ENCODE measurements around the gene ITFG2.
"Not testable (repeated sequence)": the region's sequence is repeated elsewhere in the genome, so short reads cannot be mapped to it uniquely, and the experiment has no call there.

Gene ITFG2

GRCh38 chr12:2864198-2864597 is 51.7 kb downstream of the ITFG2 start:
- no peak for DNase-seq (ENCODE audit: low read depth)

GRCh38 chr12:2868986-2869632 is 56.6 kb downstream of the ITFG2 start:
- not testable (repeated sequence) for DNase-seq (ENCODE audit: low read depth)
